Transverse colon (tissue), 4 donors: ENCODE measurements around the gene SEC31B. TPM values are rescaled to one million over a fixed set of nuclear protein-coding genes. Genes with fewer than 3 reads are reported as not detected.

Experiments
- DNase-seq: peaks from one replicate; pipeline ENCODE4 v3.0.0-alpha.2; 2019
- H3K27ac ChIP-seq, 4 donors: fragments of 200-600 bp; sonication (generic); 2 replicates each; pipeline ENCODE4 v1.5.1; 2016 to 2018; ENCODE audit warnings: inconsistent platforms in 4 of 4
- H3K27me3 ChIP-seq: fragments of 200-600 bp; sonication (generic); 2 replicates; pipeline ENCODE4 v1.5.1; 2017; ENCODE audit warnings: inconsistent platforms
- H3K36me3 ChIP-seq, 4 donors: fragments of 200-600 bp; sonication (generic); 2 replicates each; pipeline ENCODE4 v1.5.1; 2017 to 2019; ENCODE audit warnings: inconsistent platforms in 4 of 4
- H3K4me1 ChIP-seq, 4 donors: fragments of 200-600 bp; sonication (generic); 2 replicates each; pipeline ENCODE4 v1.5.1; 2017 to 2020; ENCODE audit warnings: inconsistent platforms in 4 of 4
- H3K4me3 ChIP-seq, 4 donors: fragments of 200-600 bp; sonication (generic); 1 replicate in 1 of 4; 2 replicates in 3 of 4; pipeline versions ENCODE4 v1.5.1 to v1.6.1; 2017 to 2019; ENCODE audit warnings: inconsistent platforms in 4 of 4
- H3K9me3 ChIP-seq, 2 donors: fragments of 200-600 bp; sonication (generic); 2 replicates each; pipeline ENCODE4 v1.5.1; 2017 to 2019; ENCODE audit warnings: inconsistent platforms in 2 of 2
- CTCF ChIP-seq, 5 experiments: fragments of 200-600 bp in 3 of 5; fragments of 450-650 bp in 2 of 5; sonication (generic) in 3 of 5; IDR thresholded peaks; 1 replicate in 2 of 5; 2 replicates in 3 of 5; pipeline ENCODE4 v1.5.1; 2016 to 2017; ENCODE audit warnings: antibody characterized with exemption in 5 of 5, inconsistent platforms in 3 of 5, mild to moderate bottlenecking in 2 of 5, moderate library complexity in 1 of 5
- EP300 ChIP-seq: sonication (generic); formaldehyde crosslinking; IDR thresholded peaks from one replicate; pipeline ENCODE4 v1.6.1; 2017; ENCODE audit warnings: antibody characterized with exemption, low read depth
- POLR2A ChIP-seq: fragments of 450-650 bp; IDR thresholded peaks from one replicate; pipeline ENCODE4 v1.6.1; 2016; ENCODE audit warnings: antibody characterized with exemption, mild to moderate bottlenecking, moderate library complexity
- POLR2AphosphoS5 ChIP-seq, 3 donors: sonication (generic); formaldehyde crosslinking; IDR thresholded peaks; one replicate each; pipeline ENCODE4 v1.6.1; 2016; ENCODE audit warnings: antibody characterized with exemption in 3 of 3
- WGBS, 2 donors: methylation state at CpG; one replicate each; pipeline ENCODE4 v1.1.5; 2018; ENCODE audit warnings: low coverage in 1 of 2; 5-methylcytosine and 5-hydroxymethylcytosine counted together
- in situ Hi-C, 4 donors: fragments of 200-750 bp; cut with MboI; loops; one replicate each; pipeline versions ENCODE4 v1.15.0 to v1.15.1; 2017; ENCODE audit warnings: low sequenced_read_pairs in 3 of 4, low pct_ligation_motif_present in 1 of 4, low pct_unique_long_range_greater_than_20kb in 1 of 4
- intact Hi-C: fragments of 100-400 bp; cut with DNase I; formaldehyde crosslinking; loops from one replicate; pipeline ENCODE4 v1.15.1; 2023; ENCODE audit warnings: low total_unique reads
- total RNA-seq, 4 donors: library from RNA; depleted of rRNA; stranded (reverse); fragments of >200 nt; gene quantifications; one replicate each; pipeline ENCODE4 v1.1.0, GENCODE V29; 2016

SEC31B gene
- total RNA-seq, 4 donors from 2014 or later, result 14.1 to 32.8 (median 24.1) TPM

- no peak overlapping the region for H3K4me3 ChIP-seq
- no peaks in the 10 kb centered on the region for H3K9me3 ChIP-seq
- no peak for DNase-seq
- no peaks in the 10 kb centered on the region for H3K4me1 ChIP-seq
- no peak overlapping the region for H3K27ac ChIP-seq
- in situ Hi-C loops (loop anchor here in 2 of 4 donors (5.0 to 10.0 kb wide), 2 partner anchors 76 to 79 kb away; partner anchors contain the start of gene SEC31B (in 2 of the 2)), intact Hi-C loops (no loop called here)
- H3K27me3 ChIP-seq, result peaks cover 7% of the 10 kb centered on the region
- H3K36me3 ChIP-seq, result no peaks in the 10 kb centered on the region
- 83 to 84% methylated on average over 6 of the region's 6 CpGs for WGBS, 2 donors
- TF ChIP-seq POLR2A, result no peak
- TF ChIP-seq POLR2AphosphoS5 (IDR thresholded peaks at IDR 0.05), result no peak
- no peak for TF ChIP-seq CTCF (IDR thresholded peaks at IDR 0.05)
- no peak for TF ChIP-seq EP300
Observed at GRCh38 chr10:100438674-100439315, 80.9 kb downstream of the SEC31B start.

Other genes starting within 250 kb of the SEC31B start
- 10 to 100 TPM in 2 of 4 donors, 1 to 10 TPM in 1, not detected in 1; 1.1 to 20.3 (median 13.4) TPM for gene BLOC1S2, start 233.2 kb downstream of the SEC31B start, total RNA-seq
- 1 to 10 TPM in 1 of 4 donors, under 1 TPM in 1, not detected in 2; 0.14 to 1.9 TPM for gene PKD2L1, start 189.6 kb downstream of the SEC31B start, total RNA-seq
- gene SCD, start 172.6 kb downstream of the SEC31B start, total RNA-seq, result 10 to 100 TPM in 3 of 4 donors, 1 to 10 TPM in 1; 9.2 to 62.1 (median 21.8) TPM
- gene WNT8B, start 56.9 kb downstream of the SEC31B start, total RNA-seq, result not detected
- gene NDUFB8, start 10.0 kb upstream of the SEC31B start, total RNA-seq, result 100 to 1,000 TPM in 3 of 4 donors, 10 to 100 TPM in 1; 70.3 to 265 (median 137) TPM
- gene HIF1AN, start 16.1 kb upstream of the SEC31B start, total RNA-seq, result 10 to 100 TPM; 12.8 to 47.2 (median 21.7) TPM
- gene PAX2, start 225.7 kb upstream of the SEC31B start, total RNA-seq, result not detected